Kidney tubule cell (primary cell): Measurements from ENCODE around the gene TMEM163.
"Not testable (repeated sequence)": the region's sequence is repeated elsewhere in the genome, so short reads cannot be mapped to it uniquely, and the experiment has no call there.

Experiments used
- DNase-seq: peaks from one replicate; pipeline ENCODE4 v3.0.0-alpha.2; 2018; ENCODE audit warnings: low spot score

Gene TMEM163

GRCh38 chr2:134718817-134719814, at the start of gene TMEM163:
TMEM163 (minus strand) TSS chr2:134719000.
- peak; percentile 47 for DNase-seq

- no peak for DNase-seq
These were observed 47.8 kb upstream of the TMEM163 start for GRCh38 chr2:134766583-134766982.

- DNase-seq, result no peak
These were observed 47.2 kb upstream of the TMEM163 start for GRCh38 chr2:134765987-134766386.

- no peak for DNase-seq
These were observed 45.4 kb upstream of the TMEM163 start for GRCh38 chr2:134764164-134764563.

- no peak for DNase-seq
These were observed 44.4 kb upstream of the TMEM163 start for GRCh38 chr2:134763164-134763710.

- DNase-seq, result peak; percentile 39
These were observed 43.7 kb upstream of the TMEM163 start for GRCh38 chr2:134762508-134762907.

GRCh38 chr2:134760385-134760784, 41.6 kb upstream of the TMEM163 start:
- no peak for DNase-seq

- DNase-seq, result no peak
These were observed 39.8 kb upstream of the TMEM163 start for GRCh38 chr2:134758633-134759032.

- not testable (repeated sequence) for DNase-seq
These were observed 33.2 kb upstream of the TMEM163 start for GRCh38 chr2:134751981-134752380.

- no peak for DNase-seq
These were observed 26.7 kb upstream of the TMEM163 start for GRCh38 chr2:134745546-134745945.

GRCh38 chr2:134745023-134745422, 26.2 kb upstream of the TMEM163 start:
- peak; percentile 27 for DNase-seq

GRCh38 chr2:134739879-134740301, 21.1 kb upstream of the TMEM163 start:
- peak; percentile 83 for DNase-seq

GRCh38 chr2:134739236-134739878, 20.6 kb upstream of the TMEM163 start:
- no peak for DNase-seq

- DNase-seq, result no peak
These were observed 19.5 kb upstream of the TMEM163 start for GRCh38 chr2:134738141-134738870.

GRCh38 chr2:134737671-134738070, 18.9 kb upstream of the TMEM163 start:
- no peak for DNase-seq

GRCh38 chr2:134736167-134736880, 17.5 kb upstream of the TMEM163 start:
- DNase-seq, result peak; percentile 89

GRCh38 chr2:134728163-134728562, 9.4 kb upstream of the TMEM163 start:
- DNase-seq, result peak; percentile 25

GRCh38 chr2:134727385-134727784, 8.6 kb upstream of the TMEM163 start:
- DNase-seq, result peak; percentile 77

GRCh38 chr2:134726645-134727044, 7.8 kb upstream of the TMEM163 start:
- no peak for DNase-seq

- DNase-seq, result no peak
These were observed 7.1 kb upstream of the TMEM163 start for GRCh38 chr2:134725876-134726275.

GRCh38 chr2:134724341-134724740, 5.5 kb upstream of the TMEM163 start:
- DNase-seq, result no peak
